Measurements from ENCODE around the gene DHRS9. TPM values are rescaled to one million over a fixed set of nuclear protein-coding genes. Genes with fewer than 3 reads are reported as not detected.
"Not testable (repeated sequence)": the region's sequence is repeated elsewhere in the genome, so short reads cannot be mapped to it uniquely, and the experiment has no call there.

DHRS9 gene
- polyA plus RNA-seq, 1 donor = 0.68 TPM

DNA sequence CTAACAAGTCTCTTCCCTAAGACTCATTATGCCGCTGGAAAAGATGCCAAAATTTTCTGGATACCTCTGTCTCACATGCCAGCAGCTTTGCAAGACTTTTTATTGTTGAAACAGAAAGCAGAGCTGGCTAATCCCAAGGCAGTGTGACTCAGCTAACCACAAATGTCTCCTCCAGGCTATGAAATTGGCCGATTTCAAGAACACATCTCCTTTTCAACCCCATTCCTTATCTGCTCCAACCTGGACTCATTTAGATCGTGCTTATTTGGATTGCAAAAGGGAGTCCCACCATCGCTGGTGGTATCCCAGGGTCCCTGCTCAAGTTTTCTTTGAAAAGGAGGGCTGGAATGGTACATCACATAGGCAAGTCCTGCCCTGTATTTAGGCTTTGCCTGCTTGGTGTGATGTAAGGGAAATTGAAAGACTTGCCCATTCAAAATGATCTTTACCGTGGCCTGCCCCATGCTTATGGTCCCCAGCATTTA lies 26.3 kb downstream of the DHRS9 start:
- DNase-seq = no peak

DNA sequence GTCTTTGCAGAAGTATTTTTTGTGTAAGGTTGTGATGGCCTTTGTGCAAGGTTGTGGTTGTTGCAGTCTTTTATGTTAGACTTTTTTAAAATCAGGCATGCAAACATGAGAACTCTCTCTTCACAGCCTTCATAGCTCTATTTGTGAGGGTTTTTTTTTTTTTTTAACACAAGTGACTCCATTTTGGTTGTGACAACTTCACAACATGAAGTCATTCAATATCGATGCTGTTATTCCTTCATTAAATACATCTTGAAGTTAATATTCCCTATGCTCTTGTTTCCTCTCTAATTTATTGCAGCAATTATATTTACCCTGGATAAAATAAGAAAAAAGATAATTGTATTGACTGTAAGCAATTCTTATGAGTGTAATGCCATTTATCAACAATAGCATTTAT lies 35.5 kb downstream of the DHRS9 start:
- DNase-seq = no peak

DNA sequence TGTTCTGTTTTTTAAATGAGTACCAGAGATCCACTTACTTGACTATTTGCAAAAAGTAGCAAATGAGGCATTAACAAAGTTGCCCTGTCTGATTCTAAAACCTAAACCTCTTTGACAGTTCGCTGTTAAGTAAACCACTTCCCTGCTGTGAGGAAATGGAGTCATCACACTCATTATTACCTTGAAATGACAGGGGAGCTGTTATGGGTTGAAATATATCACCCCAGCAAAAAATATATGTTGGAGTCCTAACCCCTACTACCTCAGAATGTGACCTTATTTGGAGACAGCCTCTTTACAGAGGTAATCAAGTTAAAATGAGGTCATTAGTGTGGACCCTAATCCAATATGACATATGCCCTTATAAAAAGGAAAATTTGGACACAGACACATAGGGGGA lies 36.1 kb downstream of the DHRS9 start:
- no peak for DNase-seq

DNA sequence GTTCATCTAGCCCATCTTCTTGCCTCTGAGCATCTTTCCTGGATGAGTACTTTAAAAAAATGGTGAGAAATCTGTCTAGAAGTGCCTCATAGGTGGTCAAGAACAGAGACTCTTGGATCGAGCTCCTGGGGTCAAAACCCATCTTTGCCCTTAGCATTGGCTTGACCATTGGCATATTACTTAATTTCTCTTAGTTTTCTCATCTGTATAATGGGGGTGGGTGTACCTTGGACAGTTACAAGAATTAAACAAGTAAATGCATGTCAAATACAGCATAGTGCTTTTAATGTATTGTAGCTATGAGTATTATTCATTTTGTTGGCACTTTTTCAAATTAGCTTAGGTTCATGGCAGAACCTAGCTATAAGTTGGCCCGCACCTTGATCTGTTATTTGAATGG lies 36.8 kb downstream of the DHRS9 start:
- no peak for DNase-seq

DNA sequence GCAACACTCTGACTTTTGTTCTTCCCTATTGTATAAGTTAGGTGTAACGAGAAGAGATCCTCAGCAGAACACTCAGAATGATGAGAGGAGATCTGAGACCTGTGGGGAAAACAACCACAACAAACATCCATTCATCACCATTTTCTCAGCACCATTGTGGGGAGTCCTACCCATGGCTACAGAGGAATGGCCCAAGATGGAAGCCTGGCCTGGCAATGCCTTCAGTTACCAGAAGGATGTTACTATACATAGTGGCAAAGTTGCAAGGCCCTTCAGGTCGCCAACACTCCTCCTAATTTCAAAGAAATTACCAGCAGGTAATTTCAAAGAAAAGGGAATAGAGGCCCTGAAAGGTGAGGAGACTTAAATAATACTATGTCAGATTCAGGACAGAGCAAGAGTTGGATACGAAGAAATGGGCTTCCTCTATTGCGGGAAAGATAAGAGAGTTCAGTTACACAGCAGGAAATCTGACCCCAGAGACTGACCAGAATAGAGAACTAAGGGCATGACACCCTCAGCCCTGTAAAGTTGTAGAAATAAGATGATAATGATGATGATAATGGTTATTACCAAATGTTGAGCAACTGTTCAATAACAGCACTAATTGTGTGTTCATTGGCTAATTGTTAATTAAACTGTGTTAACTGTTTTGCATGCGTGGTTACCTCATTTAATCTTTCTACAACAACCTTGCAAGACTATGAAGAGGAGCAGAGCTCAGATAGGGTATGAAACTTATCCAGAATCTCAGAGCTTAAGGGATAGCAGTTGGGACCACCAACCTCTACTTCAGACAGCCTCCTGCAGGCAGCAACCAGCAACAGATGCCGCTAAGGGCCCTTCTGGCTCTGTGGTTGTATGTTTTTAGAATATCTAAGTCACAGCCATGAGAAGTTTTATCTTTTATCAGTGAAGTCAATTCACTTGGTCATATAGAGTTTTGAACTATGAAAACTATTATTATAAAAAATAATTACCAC lies 37.5 kb downstream of the DHRS9 start:
- no peak for DNase-seq

DNA sequence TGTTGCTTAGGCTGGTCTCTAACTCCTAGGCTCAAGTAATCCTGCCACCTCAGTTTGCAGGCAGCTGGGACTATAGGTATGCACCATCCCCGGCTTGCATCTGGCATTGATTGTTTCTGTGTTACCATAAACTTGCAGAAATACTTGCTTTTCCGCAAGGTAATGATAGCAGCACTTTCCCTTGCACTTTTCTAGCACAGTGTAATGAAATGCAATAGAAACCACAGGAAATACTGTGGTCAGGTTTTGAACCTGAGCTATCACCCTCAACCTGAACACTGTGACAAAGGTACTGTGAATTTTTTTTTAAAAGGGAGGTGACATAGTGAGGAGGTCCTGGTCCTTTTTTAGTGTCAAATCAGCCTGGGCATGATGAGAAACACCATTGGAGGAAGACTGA lies 38.3 kb downstream of the DHRS9 start:
- DNase-seq = no peak

DNA sequence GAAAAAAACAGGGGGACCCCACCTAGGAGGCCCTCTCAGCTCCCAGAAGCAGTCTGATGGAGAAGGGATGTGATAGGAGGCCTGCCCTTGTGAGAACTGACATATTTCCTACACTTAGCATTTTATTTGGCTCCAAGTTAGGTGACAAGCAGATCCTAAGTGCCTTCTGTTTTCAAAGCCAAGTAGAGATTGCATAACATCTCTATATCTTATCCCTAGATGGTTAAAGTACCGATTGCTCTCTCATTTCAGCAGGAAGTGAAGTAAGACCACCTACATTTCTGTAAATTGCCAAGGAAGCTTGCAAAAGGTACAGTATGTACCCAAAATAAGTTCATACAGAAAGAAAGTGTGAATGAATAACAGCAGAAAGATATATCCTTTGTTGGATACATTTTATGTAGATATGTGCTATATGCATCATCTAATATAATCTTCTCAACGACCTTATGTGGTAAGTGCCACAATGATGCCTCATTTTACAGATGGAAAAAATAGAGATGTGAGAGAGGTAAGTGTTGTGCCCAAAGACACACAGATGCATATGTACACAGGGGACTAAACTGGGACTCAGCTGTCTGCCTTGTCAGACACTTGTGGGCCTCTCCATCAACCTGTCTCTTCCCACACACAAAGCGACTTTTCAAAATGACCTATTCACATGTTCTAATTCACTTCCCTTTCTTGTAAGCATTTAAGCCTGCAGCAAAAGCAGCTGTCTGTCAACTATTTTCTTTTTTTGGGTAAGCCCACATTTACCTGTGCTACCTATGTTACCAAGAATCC lies 38.9 kb downstream of the DHRS9 start:
- DNase-seq = no peak

DNA sequence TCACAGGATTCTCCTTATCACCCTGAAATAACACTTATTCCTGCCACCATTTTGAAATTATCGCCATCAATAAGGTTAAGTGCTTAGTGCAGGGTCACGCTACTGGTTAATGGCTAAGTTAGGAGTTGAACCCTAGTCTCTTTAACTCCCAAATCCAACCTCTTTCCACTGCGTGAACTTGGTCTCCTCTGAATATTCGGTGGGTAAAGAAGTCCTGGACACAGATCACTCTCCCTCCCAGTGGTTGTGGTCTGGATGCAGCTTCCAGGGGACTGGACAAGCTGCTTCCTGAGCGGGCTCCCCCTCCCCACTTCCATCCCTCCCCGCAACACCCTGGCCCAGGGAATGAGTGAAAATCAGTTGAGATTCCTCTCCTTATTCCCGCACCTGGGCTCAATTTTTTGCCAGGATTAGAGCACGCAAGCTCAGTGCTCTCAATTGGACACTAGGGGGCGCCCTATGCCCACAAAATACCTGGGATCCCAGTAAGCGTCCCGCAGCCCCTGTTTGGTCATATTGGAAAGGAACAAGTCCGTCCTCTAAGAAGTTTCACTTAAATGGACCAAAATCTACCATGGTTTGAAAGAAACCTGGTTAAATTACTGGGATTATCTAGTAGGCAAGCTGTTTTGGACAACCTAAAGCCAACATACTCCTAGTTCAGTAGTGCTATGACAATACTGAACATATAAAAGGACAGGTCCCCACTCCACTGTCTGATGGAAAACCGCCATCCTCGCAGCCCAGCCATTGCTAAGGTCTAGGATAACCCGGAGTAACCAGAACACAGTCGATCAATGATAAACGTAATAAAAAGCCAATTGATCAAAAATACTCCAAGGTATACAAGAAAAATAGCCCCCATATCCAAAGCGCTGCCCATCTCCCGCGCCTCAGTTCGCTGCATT lies 40.4 kb downstream of the DHRS9 start:
- DNase-seq = peak; percentile 80

DNA sequence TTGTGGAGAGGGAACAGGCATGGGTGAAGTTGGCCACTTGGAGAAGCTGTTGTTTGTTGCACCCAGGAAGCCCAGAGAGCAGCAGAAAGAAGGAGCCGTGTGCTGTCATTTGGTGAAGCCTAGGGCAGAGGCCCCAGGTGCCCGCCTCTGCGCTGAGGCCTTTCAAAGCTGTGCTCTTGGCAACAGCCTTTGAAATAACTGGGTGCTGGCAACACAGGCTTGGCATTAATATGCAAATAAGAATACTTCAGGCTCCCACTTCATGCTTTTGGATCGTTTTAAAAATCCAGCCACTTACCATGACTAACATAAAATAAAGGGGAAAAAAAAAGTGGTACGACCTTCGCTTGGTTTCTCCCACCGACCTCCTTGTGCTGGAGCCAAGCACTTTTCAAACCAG lies 41.1 kb downstream of the DHRS9 start:
- no peak for DNase-seq

DNA sequence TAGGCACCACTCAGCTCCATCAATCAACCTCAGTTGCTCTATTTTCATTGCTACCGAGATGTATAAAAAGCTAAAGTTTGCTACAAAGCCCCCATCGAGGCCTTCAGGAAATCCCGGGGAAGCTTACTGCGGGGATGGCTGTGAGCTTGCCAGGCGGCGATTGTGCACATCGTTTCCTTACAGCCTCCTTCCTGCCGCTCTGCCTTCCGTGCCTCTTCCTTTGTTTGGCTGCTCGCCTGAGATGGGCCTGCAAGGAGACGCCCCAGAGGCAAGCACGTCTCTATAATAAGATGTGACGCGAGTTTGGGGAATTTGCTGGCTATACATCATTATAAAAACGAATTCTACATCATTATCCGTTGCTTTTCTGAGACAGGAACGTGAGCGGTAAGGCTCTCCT lies 41.6 kb downstream of the DHRS9 start:
- DNase-seq = no peak

DNA sequence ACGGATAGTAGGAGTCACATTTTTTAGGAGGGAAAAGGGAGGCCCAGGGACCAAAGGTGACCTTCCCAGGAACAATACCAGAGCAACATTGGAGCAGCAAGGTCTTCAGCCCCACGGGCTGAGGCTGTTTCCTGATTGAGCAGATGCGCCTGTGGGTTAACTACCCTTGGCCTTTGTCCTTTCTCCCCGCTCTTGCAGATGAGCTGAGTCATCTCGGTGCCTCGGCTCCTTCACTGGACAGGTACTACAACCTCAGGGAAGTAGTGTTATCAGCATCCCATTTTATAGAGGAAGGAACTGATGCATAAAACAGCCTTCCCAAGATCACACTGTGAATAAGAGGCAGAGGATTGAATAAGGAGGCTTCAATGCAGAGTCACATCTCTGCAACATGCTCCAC lies 43.5 kb downstream of the DHRS9 start:
- DNase-seq = no peak

DNA sequence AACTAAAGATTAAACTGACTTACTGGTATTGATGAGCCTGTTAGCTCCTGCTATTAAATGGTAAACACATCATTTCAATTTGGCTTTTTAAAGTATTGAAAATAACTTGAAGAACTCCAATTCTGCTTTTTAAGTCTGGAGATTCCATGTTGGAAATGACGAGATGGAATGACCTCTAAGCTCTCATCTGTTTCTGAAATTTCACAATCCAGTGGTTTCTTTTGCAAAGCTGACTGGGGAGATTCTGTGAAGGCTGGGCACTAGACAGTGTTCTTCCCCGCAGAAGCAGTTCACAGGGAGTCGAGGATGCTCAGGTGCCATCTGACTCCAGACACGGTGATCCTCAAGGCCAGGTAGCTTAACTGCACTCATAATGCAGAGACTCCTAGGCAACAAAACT lies 44.7 kb downstream of the DHRS9 start:
- no peak for DNase-seq

DNA sequence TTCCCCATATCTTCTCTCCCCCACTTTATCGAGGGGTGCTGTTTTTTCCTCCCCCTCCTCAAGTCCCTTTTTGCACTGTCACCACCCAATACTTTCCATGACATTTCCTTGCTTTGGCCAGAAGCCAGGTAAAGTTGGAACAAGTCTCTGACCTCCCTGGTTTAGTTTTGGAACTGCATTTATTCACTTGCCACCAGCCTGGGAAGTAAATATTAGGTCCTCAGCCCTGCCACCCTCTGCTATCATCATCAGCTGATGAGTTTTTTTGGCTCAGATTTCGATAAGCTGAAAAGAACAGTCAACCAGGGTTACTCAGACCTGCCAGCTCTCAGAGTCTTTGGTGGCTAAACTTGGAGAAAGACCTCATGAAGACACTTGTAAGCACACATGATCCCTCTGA lies 47.0 kb downstream of the DHRS9 start:
- no peak for DNase-seq

DNA sequence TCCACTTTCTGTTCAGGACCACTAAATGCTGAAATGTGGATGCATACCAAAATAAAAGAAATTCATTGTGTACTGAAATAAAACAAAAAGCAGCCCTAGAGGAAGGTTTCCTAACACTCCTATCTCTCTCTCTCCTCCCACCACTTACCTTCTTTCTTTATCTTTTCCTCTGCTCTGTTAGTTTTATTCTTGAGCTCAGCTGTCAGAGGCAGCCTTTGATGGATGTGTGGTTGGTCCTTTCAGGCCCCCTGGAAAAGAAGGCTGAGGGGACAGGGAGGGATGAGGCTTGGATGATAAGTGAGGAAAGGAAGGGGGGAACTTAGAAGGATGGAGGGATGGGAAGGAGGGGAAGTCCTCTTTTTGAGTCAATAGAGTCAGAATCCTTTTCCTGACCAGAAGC lies 47.6 kb downstream of the DHRS9 start:
- DNase-seq = no peak

DNA sequence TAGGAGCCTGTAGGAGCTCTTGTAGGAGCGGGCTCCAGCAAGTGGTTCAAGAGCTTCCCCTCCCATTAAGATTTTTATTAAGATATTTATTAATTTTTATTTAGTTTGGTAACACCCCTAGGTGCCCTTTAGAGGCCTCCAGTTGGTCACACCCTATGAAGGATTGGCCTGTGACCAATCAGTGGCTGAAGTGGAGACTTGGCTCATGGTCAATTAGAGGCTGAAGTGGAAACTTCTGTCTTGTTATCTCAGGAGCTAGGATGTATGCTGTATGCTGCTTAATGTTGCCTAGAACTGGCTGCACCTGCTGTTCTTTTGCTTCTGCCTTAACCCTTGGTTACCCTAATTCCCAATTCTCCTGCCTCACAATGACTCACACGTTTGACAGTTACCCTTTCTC lies 48.7 kb downstream of the DHRS9 start:
- no peak for DNase-seq

DNA sequence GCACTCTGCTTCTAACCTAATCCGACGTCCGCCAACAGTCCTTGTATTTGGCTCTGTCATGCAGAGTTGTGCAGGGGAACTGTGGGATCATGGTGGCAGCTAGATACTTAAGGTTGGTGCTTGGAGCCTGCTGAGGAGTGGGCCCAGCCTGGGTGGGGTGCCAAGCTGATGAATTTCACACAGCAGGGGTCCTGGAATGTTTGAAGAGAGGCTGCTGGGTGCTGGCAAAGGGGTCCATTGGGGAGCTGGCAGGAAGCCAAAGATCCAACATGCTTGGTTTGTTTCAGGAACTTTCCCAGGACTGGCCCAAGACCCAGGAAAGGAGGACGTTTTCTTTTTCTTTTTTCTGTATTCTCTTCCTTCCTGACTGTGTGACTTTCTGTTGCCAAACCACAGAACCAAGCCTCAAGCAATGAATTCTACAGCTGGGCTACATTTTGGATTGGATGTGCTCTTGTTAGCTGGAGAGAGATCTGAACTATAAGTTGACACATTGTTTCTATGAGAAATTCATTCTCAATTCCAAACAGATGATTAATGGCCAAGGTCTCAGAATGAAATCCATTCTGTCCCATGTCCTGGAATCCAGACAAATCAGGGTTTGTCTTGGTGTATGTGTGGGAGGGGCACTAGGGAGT lies 49.9 kb downstream of the DHRS9 start:
- no peak for DNase-seq

DNA sequence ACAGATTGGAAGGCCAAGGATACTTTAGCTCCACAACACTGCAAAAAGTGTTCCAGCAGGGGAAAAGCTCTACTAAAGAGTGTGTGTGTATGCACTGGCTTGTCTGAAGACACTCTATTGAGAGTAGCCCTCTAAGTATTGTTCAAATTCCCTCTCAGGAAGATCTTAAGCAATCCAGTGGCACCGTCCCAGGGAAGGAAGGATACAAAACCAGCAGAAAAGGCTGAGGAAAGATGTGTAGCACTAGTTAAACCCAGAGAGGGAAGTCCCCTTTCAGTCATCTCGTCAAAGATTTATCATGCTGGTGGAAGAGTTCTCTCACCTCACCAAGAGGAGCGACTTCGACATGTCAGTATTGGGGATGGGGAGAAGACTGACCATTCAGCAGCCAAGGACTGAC lies 50.5 kb downstream of the DHRS9 start:
- DNase-seq = no peak

DNA sequence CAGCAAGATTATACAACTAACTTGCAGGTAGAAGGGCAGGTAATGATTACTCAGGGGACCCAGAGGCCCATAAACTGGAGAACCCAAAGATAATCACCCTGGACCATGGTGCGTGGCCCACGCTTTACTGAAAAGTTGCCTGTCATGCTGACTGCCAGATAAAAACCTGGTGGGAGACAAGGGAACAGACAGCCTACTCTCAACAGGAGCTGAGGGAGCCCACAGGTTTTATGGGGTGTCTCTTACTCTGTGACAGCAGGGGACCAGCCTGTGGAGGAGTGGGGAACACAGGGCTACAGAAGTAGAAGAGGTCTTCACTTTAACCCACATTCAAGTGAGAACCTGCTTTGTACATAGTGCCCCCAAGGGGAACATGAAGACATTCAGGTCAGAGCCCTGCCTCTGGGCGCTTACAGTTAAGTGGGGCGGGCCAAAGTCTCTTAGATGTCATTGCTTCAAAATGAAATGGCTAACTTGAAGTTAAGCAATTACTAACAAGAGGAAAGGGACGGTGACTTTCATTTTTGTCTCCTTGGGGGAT lies 60.4 kb downstream of the DHRS9 start:
- no peak for DNase-seq

DNA sequence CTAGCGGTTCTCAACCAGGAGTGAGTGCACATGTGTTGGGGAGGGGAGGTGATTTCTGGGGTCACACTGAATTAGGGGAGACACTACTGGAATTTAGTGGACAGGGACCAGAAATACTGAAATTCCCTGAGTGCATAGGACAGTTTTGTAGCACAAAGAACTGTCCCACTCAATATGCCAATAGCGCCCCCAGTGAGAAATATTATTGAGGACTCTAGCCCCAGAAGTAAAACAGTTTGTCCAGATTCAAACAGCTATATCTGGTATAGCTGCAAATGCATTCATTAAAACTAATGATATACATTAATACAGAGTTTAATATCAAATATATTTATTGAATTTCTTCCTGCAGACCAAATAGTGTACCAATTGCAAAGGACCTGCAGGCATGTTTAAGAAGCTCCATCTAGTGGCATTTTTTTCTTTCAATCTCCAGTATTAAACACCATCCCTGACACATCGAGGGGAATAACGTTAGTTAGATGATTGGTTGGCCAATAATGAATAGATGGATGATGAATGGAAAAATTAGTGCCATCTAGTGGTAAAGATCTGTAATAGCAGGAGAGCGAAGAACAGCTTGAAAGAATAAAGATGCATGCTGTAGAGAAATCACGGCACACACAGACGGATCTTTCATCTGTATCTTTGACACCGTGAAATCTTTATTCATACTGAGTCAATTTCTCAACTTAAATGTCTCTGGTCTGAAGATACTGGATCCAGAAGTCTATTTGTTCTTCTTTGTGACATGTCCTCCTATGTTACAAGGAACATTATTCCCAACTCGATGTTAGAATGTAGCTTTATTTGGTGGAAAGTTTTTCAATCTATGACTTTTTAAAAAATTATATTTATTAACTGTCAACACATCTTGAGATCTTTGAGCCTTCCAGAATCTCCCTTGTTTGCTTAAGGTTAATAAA lies 62.5 kb downstream of the DHRS9 start:
- peak; percentile 18 for DNase-seq

DNA sequence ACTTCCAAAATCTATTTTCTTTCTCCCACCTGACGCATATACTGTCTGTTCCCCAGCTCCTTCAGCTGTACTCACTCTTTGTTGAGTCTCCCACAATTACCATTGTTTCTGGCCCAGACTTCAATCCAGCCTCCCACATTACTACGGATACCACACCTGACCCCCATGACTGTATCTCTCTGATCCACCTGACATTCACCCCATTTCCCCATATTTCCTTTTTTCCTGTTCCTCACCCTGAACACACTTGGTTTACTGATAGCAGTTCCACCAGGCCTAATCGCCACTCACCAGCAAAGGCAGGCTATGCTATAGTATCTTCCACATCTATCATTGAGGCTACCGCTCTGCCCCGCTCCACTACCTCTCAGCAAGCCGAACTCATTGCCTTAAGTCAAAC lies 64.9 kb downstream of the DHRS9 start:
- not testable (repeated sequence) for DNase-seq

All from left kidney (tissue), 2 donors.